Dedifferentiated amniotic fluid mesenchymal stem cell (primary cell): ENCODE results near the gene KLF9.

Experiments
- DNase-seq: peaks from one replicate; pipeline ENCODE4 v3.0.0-alpha.2; 2016; ENCODE audit errors: extremely low spot score

Gene KLF9

GRCh38 chr9:70413799-70414775 is at the start of gene KLF9:
Gene KLF9 (minus strand): TSS chr9:70414657. CDS start chr9:70413363, 1,294 bp downstream.
- peak; percentile 97 for DNase-seq

- no peak for DNase-seq
Measured at GRCh38 chr9:70463877-70464276, 49.4 kb upstream of the KLF9 start.

GRCh38 chr9:70462300-70462699 is 47.8 kb upstream of the KLF9 start:
- no peak for DNase-seq

- no peak for DNase-seq
Measured at GRCh38 chr9:70457235-70457634, 42.8 kb upstream of the KLF9 start.

GRCh38 chr9:70455993-70456704 is 41.7 kb upstream of the KLF9 start:
- no peak for DNase-seq

DNA sequence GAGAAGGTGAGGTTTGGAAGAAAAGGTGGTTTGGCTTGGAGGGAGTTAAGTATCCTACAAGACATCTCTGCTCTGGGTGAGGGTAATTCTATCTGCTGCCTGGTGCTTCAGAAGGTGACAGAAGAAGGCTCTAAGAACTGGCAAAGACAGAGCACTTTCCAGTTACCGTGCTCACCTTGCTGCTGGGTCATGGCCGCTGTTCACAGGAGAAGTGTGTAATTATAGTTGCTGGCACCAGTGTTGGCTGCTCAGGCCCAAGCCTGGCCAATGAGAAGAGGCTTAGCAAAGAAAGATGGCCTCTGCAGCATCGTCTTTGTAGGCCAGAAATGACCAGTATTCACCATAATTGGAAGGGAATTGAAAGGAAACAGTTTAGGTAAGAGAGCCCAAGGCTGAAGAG is 37.9 kb upstream of the KLF9 start:
- DNase-seq: no peak

DNA sequence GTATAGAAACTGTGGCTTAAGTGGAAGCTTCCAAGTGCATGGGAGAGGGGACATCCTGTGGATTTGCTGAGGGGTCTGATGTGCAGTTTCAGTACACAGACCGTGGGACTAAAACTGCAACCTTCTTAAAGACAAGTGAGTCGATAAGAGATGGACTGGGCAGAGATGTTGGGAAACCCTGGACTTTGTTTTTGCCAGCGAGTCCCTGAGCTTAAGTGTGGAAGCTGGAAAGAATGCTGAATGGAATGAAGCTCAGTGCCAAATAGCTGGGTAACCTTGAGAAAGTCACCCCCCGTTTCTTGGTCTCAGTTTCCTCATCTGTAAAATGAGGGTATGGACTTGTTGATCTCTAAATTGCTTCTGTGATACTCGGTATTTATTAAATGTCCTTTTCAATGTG is 37.3 kb upstream of the KLF9 start:
- DNase-seq: no peak

GRCh38 chr9:70450738-70451137 is 36.3 kb upstream of the KLF9 start:
- DNase-seq: no peak

- DNase-seq: no peak
Measured at GRCh38 chr9:70449461-70449860, 35.0 kb upstream of the KLF9 start.

- no peak for DNase-seq
Measured at GRCh38 chr9:70448919-70449318, 34.5 kb upstream of the KLF9 start.

- DNase-seq: peak; percentile 30
Measured at GRCh38 chr9:70444904-70445303, 30.4 kb upstream of the KLF9 start.

DNA sequence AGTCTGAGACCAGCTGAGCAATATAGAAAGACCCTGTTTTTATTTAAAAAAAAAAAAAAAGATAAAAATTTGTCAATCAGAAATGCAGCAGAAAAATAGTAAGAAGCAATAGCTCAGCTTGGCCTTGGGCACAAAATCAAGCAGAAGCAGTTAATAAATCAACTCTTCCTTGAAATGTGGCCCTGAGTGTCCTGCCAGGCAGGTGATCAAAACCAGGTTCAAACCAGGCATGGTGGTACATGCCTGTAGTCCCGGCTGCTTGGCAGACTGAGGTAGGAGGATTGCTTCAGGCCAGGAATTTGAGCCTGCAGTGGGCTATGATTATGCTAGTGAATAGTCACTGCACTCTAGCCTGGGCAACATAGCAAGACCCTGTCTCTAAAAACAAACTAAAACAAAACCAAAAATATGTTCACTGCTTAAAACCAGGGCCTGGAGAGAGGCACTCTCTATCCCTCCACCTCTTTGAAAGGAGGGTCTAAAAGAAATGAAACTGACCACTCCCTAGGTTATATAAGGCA is 27.9 kb upstream of the KLF9 start:
- DNase-seq: no peak

DNA sequence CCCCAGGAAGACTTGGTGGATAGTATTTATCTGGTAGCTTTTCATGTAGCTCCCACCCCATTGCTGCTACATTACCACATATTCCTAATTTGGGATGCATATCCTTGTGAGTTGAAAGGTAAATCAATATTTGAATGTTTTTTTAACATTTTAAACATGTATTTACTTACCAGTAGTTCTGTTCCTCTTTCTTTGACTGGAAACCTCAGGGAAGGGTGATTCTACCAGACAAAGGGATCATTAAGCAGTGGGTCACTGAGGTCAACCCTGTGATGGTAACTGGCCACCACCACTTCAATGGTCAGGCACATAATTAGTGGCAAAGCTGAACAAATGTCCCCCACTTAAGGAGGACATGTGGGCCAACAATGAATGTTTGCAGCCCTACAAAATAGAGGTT is 27.2 kb upstream of the KLF9 start:
- no peak for DNase-seq

- no peak for DNase-seq
Measured at GRCh38 chr9:70439991-70440706, 25.7 kb upstream of the KLF9 start.

GRCh38 chr9:70438341-70438928 is 24.0 kb upstream of the KLF9 start:
- no peak for DNase-seq

GRCh38 chr9:70435948-70436347 is 21.5 kb upstream of the KLF9 start:
- peak; percentile 77 for DNase-seq

- DNase-seq: no peak
Measured at GRCh38 chr9:70429899-70430298, 15.4 kb upstream of the KLF9 start.

- no peak for DNase-seq
Measured at GRCh38 chr9:70428781-70429180, 14.3 kb upstream of the KLF9 start.

GRCh38 chr9:70427161-70427945 is 12.9 kb upstream of the KLF9 start:
- no peak for DNase-seq

GRCh38 chr9:70425192-70425591 is 10.7 kb upstream of the KLF9 start:
- DNase-seq: no peak
